Measurements from ENCODE around the gene GPR65.

DNA sequence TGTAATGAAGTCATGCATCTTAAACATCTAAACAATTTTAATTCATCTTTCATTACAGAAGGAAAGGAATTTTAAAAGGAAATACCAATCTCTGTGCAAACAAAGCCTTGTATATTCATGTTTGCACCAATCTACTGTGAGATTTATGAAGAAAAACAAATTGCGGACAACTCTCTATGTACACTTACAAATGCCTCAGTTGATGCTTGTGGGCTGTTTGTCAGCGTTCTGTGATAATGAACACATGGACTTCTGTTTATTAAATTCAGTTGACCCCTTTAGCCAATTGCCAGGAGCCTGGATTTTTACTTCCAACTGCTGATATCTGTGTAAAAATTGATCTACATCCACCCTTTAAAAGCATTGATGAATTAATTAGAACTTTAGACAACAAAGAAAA lies 5.4 kb downstream of the GPR65 start:
- TF ChIP-seq POLR2A (IDR thresholded peaks at IDR 0.05; ENCODE audit: low read depth, low read length): no peak
- TF ChIP-seq POLR2AphosphoS5 (IDR thresholded peaks at IDR 0.05; ENCODE audit: low read depth, low read length): no peak
